GM13977 (cell line): ENCODE measurements around the gene HOXC9.

ENCODE experiments used
- DNase-seq: peaks from one replicate; pipeline ENCODE4 v3.0.0; 2012; ENCODE audit warnings: low spot score
- CTCF ChIP-seq: IDR thresholded peaks from 2 replicates; pipeline ENCODE4 v1.5.1; 2012; ENCODE audit warnings: mild to moderate bottlenecking, control low read depth; ENCODE audit not compliant: insufficient read depth; ENCODE audit errors: extremely low read depth, missing control alignments
- in situ Hi-C: fragments of 300-500 bp; cut with MboI; formaldehyde crosslinking; loops from one replicate; pipeline ENCODE4 v1.12.0; 2022; ENCODE audit warnings: low sequenced_read_pairs, low pct_unique_long_range_greater_than_20kb, mixed read lengths, inconsistent platforms; ENCODE audit not compliant: unreplicated experiment

The HOXC9 gene

GRCh38 chr12:53985692-53985993 is 14.3 kb upstream of the HOXC9 start:
- DNase-seq: no peak
- no peak for TF ChIP-seq CTCF
- in situ Hi-C loops: no loop called here

GRCh38 chr12:53985994-53986685 is 13.8 kb upstream of the HOXC9 start:
- in situ Hi-C loops: no loop called here
- no peak for DNase-seq
- TF ChIP-seq CTCF: no peak

GRCh38 chr12:53986686-53987483 is 13.1 kb upstream of the HOXC9 start:
- no peak for TF ChIP-seq CTCF
- in situ Hi-C loops: no loop called here
- DNase-seq: no peak

GRCh38 chr12:53987787-53988230 is 12.2 kb upstream of the HOXC9 start:
- in situ Hi-C loops: no loop called here
- no peak for TF ChIP-seq CTCF
- no peak for DNase-seq

- TF ChIP-seq CTCF: no peak
- no peak for DNase-seq
- in situ Hi-C loops: no loop called here
Measured at GRCh38 chr12:53988541-53989226, 11.3 kb upstream of the HOXC9 start.

- peak; percentile 66 for TF ChIP-seq CTCF
- in situ Hi-C loops: no loop called here
- DNase-seq: peak; percentile 78
Measured at GRCh38 chr12:53989227-53990113, 10.5 kb upstream of the HOXC9 start.
